HG02571 (cell line): Measurements from ENCODE around the gene LRRC49.

Experiments
- ATAC-seq: cut with Tn5 transposase; IDR thresholded peaks from one replicate; pipeline ENCODE4 v1.9.1; 2021; ENCODE audit warnings: mild to moderate bottlenecking, moderate library complexity; ENCODE audit not compliant: unreplicated experiment

The LRRC49 gene

DNA sequence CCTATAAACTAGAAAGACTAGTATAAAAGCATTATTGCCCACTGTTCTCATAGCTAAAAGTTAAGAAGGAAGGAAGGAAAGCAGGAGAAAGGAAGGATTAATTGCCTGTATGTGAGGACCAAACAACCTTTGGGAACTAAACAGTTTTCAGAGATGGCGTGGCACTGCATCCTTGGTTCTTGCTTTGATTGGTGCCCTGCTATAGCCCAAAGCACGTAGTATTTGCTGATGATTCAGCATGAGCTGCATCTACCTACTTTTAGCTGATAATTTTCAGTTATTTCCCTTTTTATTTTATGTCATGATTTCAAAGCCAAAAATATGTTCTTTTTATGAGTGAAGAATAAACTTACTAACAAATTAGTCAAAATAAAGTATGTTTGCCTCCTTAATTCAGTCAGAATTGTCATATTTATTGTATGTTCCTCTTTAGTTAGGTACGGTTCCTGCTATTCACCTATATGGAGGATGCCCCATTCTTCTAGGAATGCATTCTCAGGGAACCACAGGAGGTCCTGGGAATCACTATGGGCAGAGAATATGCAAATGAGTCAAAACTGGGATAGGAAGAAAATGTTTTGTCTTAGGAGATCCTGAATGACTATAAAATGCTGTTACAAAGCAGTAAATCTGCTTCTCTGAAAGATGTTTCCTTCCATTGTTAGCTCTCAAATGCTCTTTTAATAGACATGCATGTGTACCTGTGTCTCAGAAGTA, 157.2 kb downstream of the LRRC49 start:
- no peak for ATAC-seq

- no peak for ATAC-seq
Measured at GRCh38 chr15:71050461-71050860, 157.8 kb downstream of the LRRC49 start.

- no peak for ATAC-seq
Measured at GRCh38 chr15:71051539-71051938, 158.9 kb downstream of the LRRC49 start.

GRCh38 chr15:71052356-71052755, 159.7 kb downstream of the LRRC49 start:
- no peak for ATAC-seq

- no peak for ATAC-seq
Measured at GRCh38 chr15:71054286-71054952, 161.8 kb downstream of the LRRC49 start.

GRCh38 chr15:71055461-71055860, 162.8 kb downstream of the LRRC49 start:
- no peak for ATAC-seq

GRCh38 chr15:71056111-71056510, 163.5 kb downstream of the LRRC49 start:
- no peak for ATAC-seq

GRCh38 chr15:71057143-71057542, 164.5 kb downstream of the LRRC49 start:
- ATAC-seq = no peak

- ATAC-seq = no peak
Measured at GRCh38 chr15:71057581-71057980, 165.0 kb downstream of the LRRC49 start.

DNA sequence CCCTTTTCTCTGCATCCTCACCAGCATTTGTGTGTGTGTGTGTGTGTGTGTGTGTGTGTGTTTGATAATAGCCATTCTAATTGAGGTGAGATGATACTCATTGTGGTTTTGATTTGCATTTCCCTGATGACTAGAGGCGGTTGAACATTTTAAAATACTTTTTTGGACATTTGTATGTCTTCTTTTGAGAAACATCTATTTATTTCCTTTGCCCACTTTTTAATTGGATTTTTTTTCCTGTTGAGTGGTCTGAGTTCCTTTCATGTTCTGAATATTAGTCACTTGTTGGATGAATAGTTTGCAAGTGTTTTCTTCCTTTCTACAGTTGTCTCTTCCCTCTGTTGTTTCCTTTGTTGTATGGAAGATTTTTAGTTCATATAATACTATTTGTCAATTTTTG, 168.4 kb downstream of the LRRC49 start:
- no peak for ATAC-seq

DNA sequence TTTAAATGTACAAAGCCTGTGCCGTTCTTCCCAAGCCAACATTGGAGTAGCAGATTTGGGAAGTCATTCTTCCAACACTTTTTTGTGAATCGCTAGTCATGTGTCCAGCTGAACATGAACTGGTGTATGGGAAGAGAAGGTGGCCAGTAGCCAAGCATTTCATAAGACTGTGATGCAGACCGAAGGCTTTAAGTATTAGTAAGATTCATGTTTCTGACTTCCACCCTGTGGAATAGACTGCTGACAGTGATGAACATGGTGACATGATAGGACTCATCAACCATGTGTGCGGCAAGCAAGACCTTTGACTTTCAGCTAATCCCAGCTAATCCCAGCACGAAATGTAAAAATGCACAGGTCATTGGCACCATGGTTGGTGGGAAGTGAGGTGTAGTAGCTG, 174.4 kb downstream of the LRRC49 start:
- ATAC-seq = no peak

DNA sequence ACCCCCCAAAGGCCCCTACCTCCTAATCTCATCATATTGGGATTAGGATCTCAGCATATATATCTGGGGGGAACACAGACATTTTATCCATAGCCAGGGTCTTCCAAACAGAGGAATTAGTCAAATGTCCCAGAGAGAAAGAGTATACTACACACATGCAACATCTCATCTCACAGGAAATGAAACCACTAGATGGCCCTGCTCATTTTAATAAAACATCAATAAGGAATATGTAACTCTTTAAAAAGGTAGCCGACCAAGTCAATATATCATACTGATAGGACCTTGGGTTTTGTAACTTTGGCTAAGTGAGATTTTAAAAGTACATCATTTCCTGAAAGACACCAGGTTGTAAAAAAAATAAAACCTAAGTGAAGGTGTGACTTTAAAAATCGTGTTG, 177.1 kb downstream of the LRRC49 start:
- ATAC-seq = no peak

GRCh38 chr15:71071529-71071928, 178.9 kb downstream of the LRRC49 start:
- ATAC-seq = no peak

DNA sequence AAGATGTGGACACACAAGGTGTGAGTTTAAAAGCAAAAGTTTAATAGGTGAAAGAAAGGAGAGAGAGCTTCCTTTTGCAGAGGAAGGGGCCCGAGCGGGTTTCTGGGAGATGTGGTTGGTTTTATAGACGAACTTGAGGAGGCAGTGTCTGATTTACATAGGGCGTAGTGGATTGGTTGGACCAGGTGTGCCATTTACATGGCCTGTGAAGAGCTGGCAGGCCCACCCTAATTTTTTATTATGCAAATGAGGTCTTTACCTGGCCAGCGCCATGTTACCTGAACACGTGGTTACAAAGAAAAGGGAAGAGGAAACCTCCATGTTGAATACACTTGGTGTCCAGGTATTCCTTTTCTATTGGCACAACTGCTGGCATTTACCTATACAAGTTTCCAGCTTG, 179.8 kb downstream of the LRRC49 start:
- no peak for ATAC-seq

DNA sequence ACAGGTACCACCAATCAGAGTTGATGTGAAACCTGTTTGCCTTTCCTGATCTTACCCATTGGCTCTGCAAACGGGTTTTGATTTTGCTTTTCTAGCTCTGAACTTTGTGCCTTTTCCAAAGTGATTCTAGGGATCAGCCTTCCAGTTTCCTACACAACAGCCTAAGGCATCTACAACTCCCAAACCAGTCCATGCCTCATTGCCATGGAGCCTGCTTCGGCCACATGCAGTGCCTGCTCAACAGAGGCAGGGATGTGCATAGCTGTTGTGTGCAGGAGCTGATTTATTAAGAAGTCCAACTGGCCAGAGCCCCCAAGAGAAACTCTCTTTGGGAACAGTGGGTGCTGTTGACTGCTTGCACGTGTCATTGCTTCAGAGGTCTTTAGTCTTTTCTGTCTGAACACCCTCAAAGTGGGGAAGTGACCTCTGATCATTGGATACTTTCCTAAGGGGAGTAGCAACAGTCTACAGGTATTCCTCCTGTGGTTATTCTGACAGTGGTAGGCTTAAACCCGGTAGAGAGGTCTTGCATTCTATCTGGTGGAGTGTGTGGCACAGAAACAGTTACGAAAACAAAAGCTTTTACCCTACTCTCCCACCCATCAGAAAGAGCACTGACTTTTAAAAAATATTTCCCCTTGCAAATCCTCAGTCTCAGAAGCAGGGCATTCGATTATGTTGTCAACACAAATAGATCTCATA, 186.0 kb downstream of the LRRC49 start:
- ATAC-seq = no peak

DNA sequence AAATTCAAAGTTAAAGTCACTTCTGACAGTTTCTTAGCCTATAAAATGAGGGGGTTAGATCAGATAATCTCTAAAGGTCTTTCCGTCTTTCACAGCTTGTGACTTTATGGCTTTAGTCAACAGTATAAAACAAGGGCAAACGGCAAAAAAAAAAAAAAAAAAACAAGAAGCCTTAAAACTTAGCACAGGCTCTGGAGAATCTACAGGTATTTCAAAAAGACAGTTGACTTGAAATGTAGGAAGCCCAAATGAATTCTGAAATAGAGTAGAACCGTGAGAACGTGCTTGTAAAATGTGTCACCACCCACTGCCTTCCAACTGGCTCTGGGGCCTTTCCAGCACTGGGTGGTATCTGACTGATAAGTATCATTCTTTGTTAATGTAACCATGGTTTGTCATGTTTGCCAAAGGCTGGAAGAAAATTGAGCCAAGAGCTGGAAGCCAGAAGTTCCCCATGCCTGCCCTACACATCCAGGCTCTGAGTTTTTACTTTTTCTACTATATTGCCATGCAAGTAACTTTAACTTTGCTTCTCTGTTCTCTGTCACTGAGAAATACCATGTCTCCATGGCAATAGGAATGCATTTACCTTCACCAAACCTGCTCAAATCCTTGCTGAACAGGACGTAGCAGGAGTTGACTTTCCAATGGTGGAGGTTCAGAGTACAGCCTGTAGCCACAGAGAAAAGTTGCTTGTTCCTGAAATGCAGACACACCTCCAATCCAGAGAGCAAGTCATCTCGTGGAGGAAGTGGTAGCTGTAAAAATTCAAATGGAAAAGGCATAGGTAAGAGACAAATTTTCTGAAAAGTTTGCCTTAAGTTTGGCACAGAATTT, 186.8 kb downstream of the LRRC49 start:
- no peak for ATAC-seq

DNA sequence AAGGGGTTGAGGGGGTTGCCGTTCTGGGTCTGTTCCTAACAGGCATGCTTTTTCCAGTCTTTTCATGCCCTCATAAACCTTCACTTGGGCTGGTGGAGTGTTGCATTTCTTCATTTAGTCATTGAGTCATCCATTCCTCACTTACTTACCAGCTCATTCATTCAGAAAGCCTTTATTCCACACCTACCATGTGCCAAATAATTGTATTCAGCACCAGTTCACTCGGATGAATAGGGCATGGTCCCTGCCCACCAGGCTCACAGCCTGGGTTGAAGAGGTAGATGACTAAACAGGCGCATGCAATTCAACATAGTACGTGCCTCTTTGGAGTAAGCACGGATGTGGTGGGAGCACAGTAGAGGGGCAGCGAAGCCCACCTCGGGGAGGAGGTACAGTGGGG, 187.5 kb downstream of the LRRC49 start:
- ATAC-seq = no peak

GRCh38 chr15:71080705-71081104, 188.1 kb downstream of the LRRC49 start:
- no peak for ATAC-seq

DNA sequence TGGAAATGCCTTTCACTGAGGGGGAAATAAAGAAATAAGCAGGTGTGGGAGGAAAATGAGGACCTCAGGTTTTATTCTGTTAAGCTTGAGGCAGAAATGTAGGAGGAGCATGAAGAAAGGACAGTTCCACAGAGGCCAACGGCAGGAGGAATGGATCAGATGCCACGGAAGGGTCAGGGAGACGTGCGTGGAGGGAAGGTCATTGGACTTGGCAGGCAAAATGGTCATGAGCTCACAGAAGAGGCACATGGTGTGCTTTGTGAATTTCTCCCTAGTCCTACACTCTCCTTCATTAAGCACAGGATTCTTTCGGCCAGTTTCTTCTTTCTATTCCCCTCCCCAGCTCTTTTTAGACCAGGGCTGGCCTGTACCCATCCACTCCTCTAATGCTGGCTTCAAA, 190.2 kb downstream of the LRRC49 start:
- no peak for ATAC-seq

DNA sequence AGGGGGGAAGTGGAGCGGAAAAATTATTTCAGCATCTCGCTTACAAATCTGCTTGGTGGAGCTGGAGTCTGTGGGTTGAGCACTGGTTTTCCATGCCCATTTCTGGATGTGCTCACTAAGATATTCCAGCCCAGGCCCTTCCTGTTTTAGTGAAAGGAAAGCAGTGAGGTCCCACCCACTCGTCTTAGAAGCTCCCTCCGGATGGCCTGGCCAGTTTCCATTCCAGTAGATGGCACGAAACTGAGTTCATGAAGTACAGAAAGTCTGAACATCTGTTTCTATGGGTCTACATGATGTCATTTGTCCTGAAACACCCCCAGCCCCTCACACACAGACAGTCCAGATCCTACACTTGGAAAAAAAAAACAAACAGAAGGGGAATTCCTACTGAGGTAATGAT, 190.7 kb downstream of the LRRC49 start:
- ATAC-seq = no peak

GRCh38 chr15:71084264-71084663, 191.6 kb downstream of the LRRC49 start:
- ATAC-seq = no peak
